ENCODE measurements around the gene STX4.

DNA sequence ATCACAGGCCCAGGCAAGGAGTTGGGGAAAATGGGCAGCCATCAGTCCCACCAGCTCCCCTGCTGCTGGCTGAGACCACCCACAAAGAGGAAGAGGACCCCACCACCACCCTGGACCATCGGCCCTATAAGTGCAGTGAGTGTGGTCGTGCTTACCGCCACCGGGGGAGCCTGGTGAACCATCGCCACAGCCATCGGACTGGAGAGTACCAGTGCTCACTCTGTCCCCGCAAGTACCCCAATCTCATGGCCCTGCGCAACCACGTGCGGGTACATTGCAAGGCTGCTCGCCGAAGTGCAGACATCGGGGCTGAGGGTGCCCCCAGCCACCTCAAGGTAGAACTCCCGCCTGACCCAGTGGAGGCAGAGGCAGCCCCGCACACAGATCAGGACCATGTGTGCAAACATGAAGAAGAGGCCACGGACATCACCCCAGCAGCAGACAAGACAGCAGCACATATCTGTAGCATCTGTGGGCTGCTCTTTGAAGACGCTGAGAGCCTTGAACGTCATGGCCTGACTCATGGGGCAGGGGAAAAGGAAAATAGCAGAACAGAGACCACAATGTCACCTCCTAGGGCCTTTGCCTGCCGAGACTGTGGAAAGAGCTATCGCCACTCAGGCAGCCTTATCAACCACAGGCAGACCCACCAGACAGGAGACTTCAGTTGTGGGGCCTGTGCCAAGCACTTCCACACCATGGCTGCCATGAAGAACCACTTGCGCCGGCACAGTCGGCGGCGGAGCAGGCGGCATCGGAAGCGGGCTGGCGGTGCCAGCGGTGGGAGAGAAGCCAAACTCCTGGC lies 44.4 kb downstream of the STX4 start:
- TF ChIP-seq, protein P1, sequence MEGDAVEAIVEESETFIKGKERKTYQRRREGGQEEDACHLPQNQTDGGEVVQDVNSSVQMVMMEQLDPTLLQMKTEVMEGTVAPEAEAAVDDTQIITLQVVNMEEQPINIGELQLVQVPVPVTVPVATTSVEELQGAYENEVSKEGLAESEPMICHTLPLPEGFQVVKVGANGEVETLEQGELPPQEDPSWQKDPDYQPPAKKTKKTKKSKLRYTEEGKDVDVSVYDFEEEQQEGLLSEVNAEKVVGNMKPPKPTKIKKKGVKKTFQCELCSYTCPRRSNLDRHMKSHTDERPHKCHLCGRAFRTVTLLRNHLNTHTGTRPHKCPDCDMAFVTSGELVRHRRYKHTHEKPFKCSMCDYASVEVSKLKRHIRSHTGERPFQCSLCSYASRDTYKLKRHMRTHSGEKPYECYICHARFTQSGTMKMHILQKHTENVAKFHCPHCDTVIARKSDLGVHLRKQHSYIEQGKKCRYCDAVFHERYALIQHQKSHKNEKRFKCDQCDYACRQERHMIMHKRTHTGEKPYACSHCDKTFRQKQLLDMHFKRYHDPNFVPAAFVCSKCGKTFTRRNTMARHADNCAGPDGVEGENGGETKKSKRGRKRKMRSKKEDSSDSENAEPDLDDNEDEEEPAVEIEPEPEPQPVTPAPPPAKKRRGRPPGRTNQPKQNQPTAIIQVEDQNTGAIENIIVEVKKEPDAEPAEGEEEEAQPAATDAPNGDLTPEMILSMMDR (IDR thresholded peaks at IDR 0.05), result no peak
- no peak for TF ChIP-seq POLR2A (IDR thresholded peaks at IDR 0.05)
